ENCODE measurements around the gene SLC9A9. TPM values are rescaled to one million over a fixed set of nuclear protein-coding genes. Genes with fewer than 3 reads are reported as not detected.

Gene SLC9A9
- total RNA-seq, 2 donors from 2014 or later, result 1.3 to 3.7 TPM

DNA sequence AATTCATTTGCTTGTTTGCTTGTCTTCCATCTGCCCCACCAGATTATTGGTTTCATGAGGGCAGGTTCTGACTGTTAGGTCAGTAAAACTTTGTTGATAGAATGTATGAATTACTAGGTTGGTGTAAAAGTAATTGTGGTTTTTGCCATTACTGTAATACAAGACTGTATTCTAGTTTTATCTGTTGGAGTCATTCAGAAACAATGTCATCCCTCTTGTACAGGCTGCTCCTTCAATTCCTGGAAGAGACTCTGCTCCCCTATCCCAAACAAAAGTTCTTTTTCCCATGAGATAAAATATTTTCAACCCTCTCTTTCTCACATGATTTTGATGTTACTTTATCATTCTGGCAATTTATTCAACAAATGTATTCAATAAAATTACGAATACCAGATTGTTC lies 613.7 kb downstream of the SLC9A9 start:
- no peaks in the 10 kb centered on the region for H3K36me3 Mint-ChIP-seq (ENCODE audit: low read depth)
- H3K4me3 Mint-ChIP-seq, result no peak overlapping the region
- no peaks in the 10 kb centered on the region for H3K27me3 ChIP-seq (ENCODE audit: control insufficient read depth, insufficient read depth, low read length, poor library complexity, severe bottlenecking)
- no peak overlapping the region for H3K27ac ChIP-seq (ENCODE audit: low read depth, low read length)
- no peak overlapping the region for H3K9ac ChIP-seq (ENCODE audit: extremely low read depth, low read length, poor library complexity, severe bottlenecking)
- TF ChIP-seq, protein P1, sequence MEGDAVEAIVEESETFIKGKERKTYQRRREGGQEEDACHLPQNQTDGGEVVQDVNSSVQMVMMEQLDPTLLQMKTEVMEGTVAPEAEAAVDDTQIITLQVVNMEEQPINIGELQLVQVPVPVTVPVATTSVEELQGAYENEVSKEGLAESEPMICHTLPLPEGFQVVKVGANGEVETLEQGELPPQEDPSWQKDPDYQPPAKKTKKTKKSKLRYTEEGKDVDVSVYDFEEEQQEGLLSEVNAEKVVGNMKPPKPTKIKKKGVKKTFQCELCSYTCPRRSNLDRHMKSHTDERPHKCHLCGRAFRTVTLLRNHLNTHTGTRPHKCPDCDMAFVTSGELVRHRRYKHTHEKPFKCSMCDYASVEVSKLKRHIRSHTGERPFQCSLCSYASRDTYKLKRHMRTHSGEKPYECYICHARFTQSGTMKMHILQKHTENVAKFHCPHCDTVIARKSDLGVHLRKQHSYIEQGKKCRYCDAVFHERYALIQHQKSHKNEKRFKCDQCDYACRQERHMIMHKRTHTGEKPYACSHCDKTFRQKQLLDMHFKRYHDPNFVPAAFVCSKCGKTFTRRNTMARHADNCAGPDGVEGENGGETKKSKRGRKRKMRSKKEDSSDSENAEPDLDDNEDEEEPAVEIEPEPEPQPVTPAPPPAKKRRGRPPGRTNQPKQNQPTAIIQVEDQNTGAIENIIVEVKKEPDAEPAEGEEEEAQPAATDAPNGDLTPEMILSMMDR (conservative IDR thresholded peaks at IDR 0.05), result no peak
- no peak for DNase-seq
- H3K4me1 ChIP-seq (ENCODE audit: control insufficient read depth, insufficient read depth, low read length), result no peaks in the 10 kb centered on the region
- peaks cover 3% of the 10 kb centered on the region for H3K27me3 Mint-ChIP-seq (ENCODE audit: insufficient read depth)
- H3K4me3 ChIP-seq (ENCODE audit: low read length), result no peak overlapping the region
- no peaks in the 10 kb centered on the region for H3K4me1 Mint-ChIP-seq
- no peaks in the 10 kb centered on the region for H3K9me3 Mint-ChIP-seq
- no peaks in the 10 kb centered on the region for H3K9me3 ChIP-seq (ENCODE audit: control insufficient read depth, low read length)
- H3K27ac Mint-ChIP-seq, result no peak overlapping the region
- H3K36me3 ChIP-seq (ENCODE audit: control insufficient read depth, insufficient read depth, low read length), result no peaks in the 10 kb centered on the region
- WGBS, 2 experiments (ENCODE audit: insufficient coverage in 1 of 2, insufficient read length in 1 of 2), result 86% methylated on average over 1 of the region's 1 CpG; no CpG with 5 or more reads in 1 of the 2 experiments

DNA sequence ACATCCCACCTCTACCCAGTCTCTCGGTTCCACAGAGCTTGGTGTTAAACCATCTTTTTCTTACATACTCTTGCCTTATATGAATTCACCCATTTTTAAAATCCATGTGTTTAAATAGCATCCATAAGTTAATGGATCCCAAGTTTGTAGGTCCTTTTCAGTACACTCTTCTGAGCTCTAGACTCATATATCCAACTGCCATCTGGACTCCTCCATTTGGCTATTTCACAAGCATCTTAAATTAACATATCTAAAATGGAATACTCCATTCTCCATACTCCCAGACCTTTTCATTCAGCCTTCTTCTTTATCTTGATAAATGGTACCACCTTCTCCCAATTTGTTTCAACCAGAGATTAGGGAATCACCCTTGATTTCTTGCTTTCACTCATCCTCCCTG lies 615.3 kb downstream of the SLC9A9 start:
- Histone ChIP-seq H3K27me3 (ENCODE audit: control insufficient read depth, insufficient read depth, low read length, poor library complexity, severe bottlenecking) (no peaks in the 10 kb centered on the region), H3K4me3 (ENCODE audit: low read length) (no peak overlapping the region), H3K27ac (ENCODE audit: low read depth, low read length) (no peak overlapping the region), H3K9me3 (ENCODE audit: control insufficient read depth, low read length) (no peaks in the 10 kb centered on the region), H3K4me1 (ENCODE audit: control insufficient read depth, insufficient read depth, low read length) (no peaks in the 10 kb centered on the region), H3K9ac (ENCODE audit: extremely low read depth, low read length, poor library complexity, severe bottlenecking) (no peak overlapping the region), H3K36me3 (ENCODE audit: control insufficient read depth, insufficient read depth, low read length) (no peaks in the 10 kb centered on the region)
- Mint-ChIP-seq H3K36me3 (ENCODE audit: low read depth) (no peaks in the 10 kb centered on the region), H3K4me1 (no peaks in the 10 kb centered on the region), H3K9me3 (no peaks in the 10 kb centered on the region), H3K27ac (no peak overlapping the region), H3K27me3 (ENCODE audit: insufficient read depth) (peaks cover 3% of the 10 kb centered on the region), H3K4me3 (no peak overlapping the region)
- DNase-seq, result no peak
- TF ChIP-seq, protein P1 (conservative IDR thresholded peaks at IDR 0.05), result no peak
- 87 to 88% methylated on average over 1 of the region's 1 CpG for WGBS, 2 experiments (ENCODE audit: insufficient coverage in 1 of 2, insufficient read length in 1 of 2)

DNA sequence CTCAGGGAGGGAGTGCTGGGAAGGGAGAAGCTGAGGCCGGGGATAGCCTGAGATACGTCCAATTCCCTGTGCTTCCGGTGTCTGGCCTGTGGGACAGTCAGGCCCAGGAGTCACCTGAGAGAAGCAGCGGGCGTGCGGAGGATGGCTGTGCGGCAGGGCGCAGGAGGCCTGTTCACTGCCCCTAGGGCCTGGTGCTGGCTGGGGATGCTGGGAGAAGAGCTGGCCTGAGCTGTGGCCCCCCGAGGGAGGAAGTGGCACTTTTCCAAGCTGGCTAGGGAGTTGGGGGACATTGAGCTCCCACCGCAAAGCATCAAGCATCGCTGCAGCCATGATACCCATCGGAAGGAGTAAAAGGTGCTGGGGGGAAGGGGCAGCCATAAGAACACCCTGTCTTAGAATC lies 619.9 kb downstream of the SLC9A9 start:
- H3K36me3 ChIP-seq (ENCODE audit: control insufficient read depth, insufficient read depth, low read length), result no peaks in the 10 kb centered on the region
- Mint-ChIP-seq H3K27ac (no peak overlapping the region), H3K9me3 (no peaks in the 10 kb centered on the region), H3K4me3 (no peak overlapping the region), H3K36me3 (ENCODE audit: low read depth) (no peaks in the 10 kb centered on the region), H3K27me3 (ENCODE audit: insufficient read depth) (peaks cover 8% of the 10 kb centered on the region), H3K4me1 (no peaks in the 10 kb centered on the region)
- no peaks in the 10 kb centered on the region for H3K9me3 ChIP-seq (ENCODE audit: control insufficient read depth, low read length)
- peaks cover 34% of the 10 kb centered on the region for H3K27me3 ChIP-seq (ENCODE audit: control insufficient read depth, insufficient read depth, low read length, poor library complexity, severe bottlenecking)
- no peak overlapping the region for H3K4me3 ChIP-seq (ENCODE audit: low read length)
- no peak for DNase-seq
- no peaks in the 10 kb centered on the region for H3K4me1 ChIP-seq (ENCODE audit: control insufficient read depth, insufficient read depth, low read length)
- H3K9ac ChIP-seq (ENCODE audit: extremely low read depth, low read length, poor library complexity, severe bottlenecking), result no peak overlapping the region
- TF ChIP-seq, protein P1 (conservative IDR thresholded peaks at IDR 0.05), result no peak
- 95 to 97% methylated on average over 6 to 12 of the region's 12 CpGs for WGBS, 2 experiments (ENCODE audit: insufficient coverage in 1 of 2, insufficient read length in 1 of 2)
- H3K27ac ChIP-seq (ENCODE audit: low read depth, low read length), result no peak overlapping the region
